Measurements from ENCODE around the gene SLC29A1.
A peak's percentile ranks its signal among the peaks of the same experiment; 100 is the strongest.

The SLC29A1 gene

GRCh38 chr6:44255871-44256774, 32.7 kb downstream of the SLC29A1 start:
- TF ChIP-seq EZH2 (IDR thresholded peaks at IDR 0.05; ENCODE audit: borderline replicate concordance, low read depth, low read length, severe bottlenecking) (no peak), CTCF (IDR thresholded peaks at IDR 0.05; ENCODE audit: borderline replicate concordance, extremely low read depth, low read length, poor library complexity, severe bottlenecking) (no peak)
- H3K9me3 ChIP-seq (ENCODE audit: insufficient read depth, low read length, severe bottlenecking): no peaks in the 10 kb centered on the region
- H2AFZ ChIP-seq (ENCODE audit: low read depth, low read length): peak overlapping the region; percentile 81; the same call in 1 of the 2 replicates
- ATAC-seq (ENCODE audit: insufficient read depth, low read depth): no peak
- peaks cover 20% of the 10 kb centered on the region for H3K79me2 ChIP-seq (ENCODE audit: insufficient read depth, low read length)
- no peak for DNase-seq
- peak overlapping the region; percentile 90 to 96; a peak in 3 of 4 replicates for H3K4me3 ChIP-seq (ENCODE audit: low read depth in 1 of 2, low read length in 2 of 2)
- peaks cover 42% of the 10 kb centered on the region for H3K4me1 ChIP-seq (ENCODE audit: insufficient read depth, low read length)
- H3K27ac ChIP-seq (ENCODE audit: low read length): peak overlapping the region; percentile 81; the same call in 1 of the 2 replicates
- H3K9ac ChIP-seq (ENCODE audit: low read depth, low read length): peak overlapping the region; percentile 88
- peaks cover 66% of the 10 kb centered on the region for H3K36me3 ChIP-seq (ENCODE audit: insufficient read depth, low read length)
- no peaks in the 10 kb centered on the region for H3K27me3 ChIP-seq (ENCODE audit: insufficient read depth, low read length, poor library complexity)
- H4K20me1 ChIP-seq (ENCODE audit: insufficient read depth, low read length): peaks cover 32% of the 10 kb centered on the region; the same call in 1 of the 2 replicates
- peak overlapping the region; percentile 92 for H3K4me2 ChIP-seq (ENCODE audit: insufficient read depth, low read length)

- peak; percentile 6 for ATAC-seq (ENCODE audit: insufficient read depth, low read depth)
Observed at GRCh38 chr6:44256775-44257024, 33.3 kb downstream of the SLC29A1 start.

GRCh38 chr6:44257025-44257752, 33.8 kb downstream of the SLC29A1 start, which contains the start of gene SLC35B2:
TSS of gene SLC35B2 (minus strand) at chr6:44257528. CDS start at chr6:44257410, 118 bp downstream.
- H2AFZ ChIP-seq (ENCODE audit: low read depth, low read length): peak within 1 kb of the TSS; percentile 81
- peak within 1 kb of the TSS; percentile 90 to 96 for H3K4me3 ChIP-seq (ENCODE audit: low read depth in 1 of 2, low read length in 2 of 2)

More at GRCh38 chr6:44256775-44257024, 33.3 kb downstream of the SLC29A1 start:
- Histone ChIP-seq H3K4me2 (ENCODE audit: insufficient read depth, low read length) (peak overlapping the region; percentile 92), H3K79me2 (ENCODE audit: insufficient read depth, low read length) (peaks cover 16% of the 10 kb centered on the region), H3K27me3 (ENCODE audit: insufficient read depth, low read length, poor library complexity) (no peaks in the 10 kb centered on the region), H3K4me3 (ENCODE audit: low read depth in 1 of 2, low read length in 2 of 2) (peak overlapping the region; percentile 90 to 96), H4K20me1 (ENCODE audit: insufficient read depth, low read length) (peaks cover 27% of the 10 kb centered on the region; the same call in 1 of the 2 replicates), H3K9me3 (ENCODE audit: insufficient read depth, low read length, severe bottlenecking) (no peaks in the 10 kb centered on the region), H3K4me1 (ENCODE audit: insufficient read depth, low read length) (peaks cover 38% of the 10 kb centered on the region), H3K9ac (ENCODE audit: low read depth, low read length) (peak overlapping the region; percentile 88), H3K36me3 (ENCODE audit: insufficient read depth, low read length) (peaks cover 66% of the 10 kb centered on the region), H2AFZ (ENCODE audit: low read depth, low read length) (peak overlapping the region; percentile 81), H3K27ac (ENCODE audit: low read length) (peak overlapping the region; percentile 81)
- no peak for DNase-seq
- no peak for TF ChIP-seq EZH2 (IDR thresholded peaks at IDR 0.05; ENCODE audit: borderline replicate concordance, low read depth, low read length, severe bottlenecking)
- no peak for TF ChIP-seq CTCF (IDR thresholded peaks at IDR 0.05; ENCODE audit: borderline replicate concordance, extremely low read depth, low read length, poor library complexity, severe bottlenecking)

More at GRCh38 chr6:44257025-44257752, 33.8 kb downstream of the SLC29A1 start, which contains the start of gene SLC35B2:
- peaks cover 35% of the 10 kb centered on the region for H3K4me1 ChIP-seq (ENCODE audit: insufficient read depth, low read length)
- peaks cover 22% of the 10 kb centered on the region; the same call in 1 of the 2 replicates for H4K20me1 ChIP-seq (ENCODE audit: insufficient read depth, low read length)
- peak; percentile 73 for DNase-seq
- peak within 1 kb of the TSS; percentile 88 for H3K9ac ChIP-seq (ENCODE audit: low read depth, low read length)
- peak within 1 kb of the TSS; percentile 81 for H3K27ac ChIP-seq (ENCODE audit: low read length)
- no peaks in the 10 kb centered on the region for H3K9me3 ChIP-seq (ENCODE audit: insufficient read depth, low read length, severe bottlenecking)
- H3K36me3 ChIP-seq (ENCODE audit: insufficient read depth, low read length): peaks cover 65% of the 10 kb centered on the region
- H3K4me2 ChIP-seq (ENCODE audit: insufficient read depth, low read length): peak within 1 kb of the TSS; percentile 92
- H3K27me3 ChIP-seq (ENCODE audit: insufficient read depth, low read length, poor library complexity): no peaks in the 10 kb centered on the region
- peak; percentile 71 for ATAC-seq (ENCODE audit: insufficient read depth, low read depth)
- TF ChIP-seq EZH2 (IDR thresholded peaks at IDR 0.05; ENCODE audit: borderline replicate concordance, low read depth, low read length, severe bottlenecking) (no peak), CTCF (IDR thresholded peaks at IDR 0.05; ENCODE audit: borderline replicate concordance, extremely low read depth, low read length, poor library complexity, severe bottlenecking) (peak; percentile 84)
- H3K79me2 ChIP-seq (ENCODE audit: insufficient read depth, low read length): peaks cover 14% of the 10 kb centered on the region

Measured in DND-41 (cell line).